ENCODE results near the gene STK32C.

The STK32C gene

GRCh38 chr10:132289439-132289838 lies 18.3 kb downstream of the STK32C start:
- ChIA-PET CTCF (no interaction called here), POLR2A (no interaction called here)
- TF ChIP-seq LEF1 (IDR thresholded peaks at IDR 0.05; ENCODE audit: borderline replicate concordance) (no peak), NFRKB (IDR thresholded peaks at IDR 0.05) (no peak), ZNF384 (IDR thresholded peaks at IDR 0.05) (no peak), TARDBP (IDR thresholded peaks at IDR 0.05) (no peak), BHLHE40 (IDR thresholded peaks at IDR 0.05; ENCODE audit: borderline replicate concordance) (no peak)
- no peak for DNase-seq (ENCODE audit: extremely low spot score)

GRCh38 chr10:132283604-132284382 lies 24.0 kb downstream of the STK32C start:
- CTCF ChIA-PET = no interaction called here
- DNase-seq (ENCODE audit: extremely low spot score) = no peak
- TF ChIP-seq LEF1 (IDR thresholded peaks at IDR 0.05; ENCODE audit: borderline replicate concordance) (no peak), BHLHE40 (IDR thresholded peaks at IDR 0.05; ENCODE audit: borderline replicate concordance) (no peak), L3MBTL2 (conservative IDR thresholded peaks at IDR 0.05) (no peak), SUZ12 (IDR thresholded peaks at IDR 0.05) (no peak), PKNOX1 (IDR thresholded peaks at IDR 0.05) (no peak)
- POLR2A ChIA-PET = no interaction called here

- ChIA-PET POLR2A (no interaction called here), CTCF (no interaction called here)
- no peak for DNase-seq (ENCODE audit: extremely low spot score)
- TF ChIP-seq CTBP1 (IDR thresholded peaks at IDR 0.05; ENCODE audit: borderline replicate concordance) (no peak), PKNOX1 (IDR thresholded peaks at IDR 0.05) (no peak), BHLHE40 (IDR thresholded peaks at IDR 0.05; ENCODE audit: borderline replicate concordance) (no peak), NFRKB (IDR thresholded peaks at IDR 0.05) (no peak), SP1 (IDR thresholded peaks at IDR 0.05) (no peak), FOXA1 (IDR thresholded peaks at IDR 0.05) (no peak), ELF4 (IDR thresholded peaks at IDR 0.05) (no peak), ARNT (IDR thresholded peaks at IDR 0.05) (no peak), TARDBP (IDR thresholded peaks at IDR 0.05) (no peak), L3MBTL2 (conservative IDR thresholded peaks at IDR 0.05) (no peak), FOXM1 (IDR thresholded peaks at IDR 0.05; ENCODE audit: borderline replicate concordance) (no peak), SUZ12 (IDR thresholded peaks at IDR 0.05) (no peak)
These were observed 24.8 kb downstream of the STK32C start for GRCh38 chr10:132282667-132283603.

GRCh38 chr10:132281915-132282666 lies 25.7 kb downstream of the STK32C start:
- DNase-seq (ENCODE audit: extremely low spot score) = peak; percentile 42
- POLR2A ChIA-PET = no interaction called here
- CTCF ChIA-PET = no interaction called here
- TF ChIP-seq FOXA1 (IDR thresholded peaks at IDR 0.05) (no peak), HDGF (IDR thresholded peaks at IDR 0.05; ENCODE audit: borderline replicate concordance) (no peak), FOXK2 (IDR thresholded peaks at IDR 0.05) (no peak), ELF4 (IDR thresholded peaks at IDR 0.05) (no peak), PKNOX1 (IDR thresholded peaks at IDR 0.05) (no peak), CTBP1 (IDR thresholded peaks at IDR 0.05; ENCODE audit: borderline replicate concordance) (no peak), NFRKB (IDR thresholded peaks at IDR 0.05) (no peak), SP1 (IDR thresholded peaks at IDR 0.05) (no peak), FOXM1 (IDR thresholded peaks at IDR 0.05; ENCODE audit: borderline replicate concordance) (no peak), LEF1 (IDR thresholded peaks at IDR 0.05; ENCODE audit: borderline replicate concordance) (no peak), ZNF384 (IDR thresholded peaks at IDR 0.05) (no peak), TARDBP (IDR thresholded peaks at IDR 0.05) (no peak), ARNT (IDR thresholded peaks at IDR 0.05) (no peak), L3MBTL2 (conservative IDR thresholded peaks at IDR 0.05) (no peak), BHLHE40 (IDR thresholded peaks at IDR 0.05; ENCODE audit: borderline replicate concordance) (no peak), SUZ12 (IDR thresholded peaks at IDR 0.05) (no peak)

GRCh38 chr10:132280646-132281074 lies 27.1 kb downstream of the STK32C start:
- ChIA-PET CTCF (no interaction called here), POLR2A (no interaction called here)
- no peak for DNase-seq (ENCODE audit: extremely low spot score)
- TF ChIP-seq FOXK2 (IDR thresholded peaks at IDR 0.05) = no peak
- no peak for TF ChIP-seq ARNT (IDR thresholded peaks at IDR 0.05)
- no peak for TF ChIP-seq SUZ12 (IDR thresholded peaks at IDR 0.05)
- no peak for TF ChIP-seq L3MBTL2 (conservative IDR thresholded peaks at IDR 0.05)
- TF ChIP-seq NFRKB (IDR thresholded peaks at IDR 0.05) = no peak
- TF ChIP-seq TARDBP (IDR thresholded peaks at IDR 0.05) = no peak
- TF ChIP-seq ELF4 (IDR thresholded peaks at IDR 0.05) = no peak
- TF ChIP-seq SP1 (IDR thresholded peaks at IDR 0.05) = no peak
- no peak for TF ChIP-seq ZNF384 (IDR thresholded peaks at IDR 0.05)
- no peak for TF ChIP-seq CTBP1 (IDR thresholded peaks at IDR 0.05; ENCODE audit: borderline replicate concordance)
- TF ChIP-seq FOXA1 (IDR thresholded peaks at IDR 0.05) = no peak
- no peak for TF ChIP-seq PKNOX1 (IDR thresholded peaks at IDR 0.05)
- TF ChIP-seq HDGF (IDR thresholded peaks at IDR 0.05; ENCODE audit: borderline replicate concordance) = no peak
- TF ChIP-seq LEF1 (IDR thresholded peaks at IDR 0.05; ENCODE audit: borderline replicate concordance) = no peak
- no peak for TF ChIP-seq FOXM1 (IDR thresholded peaks at IDR 0.05; ENCODE audit: borderline replicate concordance)
- TF ChIP-seq BHLHE40 (IDR thresholded peaks at IDR 0.05; ENCODE audit: borderline replicate concordance) = no peak

Data from HEK293T (cell line).